Neutrophil (primary cell): ENCODE measurements around the gene RPTOR.

Experiments
- H3K27ac ChIP-seq: fragments of 200-600 bp; sonication (generic); 2 replicates; pipeline ENCODE4 v1.5.1; 2016; ENCODE audit warnings: mild to moderate bottlenecking, moderate library complexity
- H3K27me3 ChIP-seq: fragments of 200-600 bp; sonication (generic); 2 replicates; pipeline ENCODE4 v1.6.0; 2016; ENCODE audit warnings: mild to moderate bottlenecking
- H3K36me3 ChIP-seq: fragments of 200-600 bp; sonication (generic); 2 replicates; pipeline ENCODE4 v1.5.1; 2017
- H3K4me1 ChIP-seq, 2 experiments: fragments of 200-600 bp in 1 of 2; sonication (generic) in 1 of 2; 1 replicate in 1 of 2; 2 replicates in 1 of 2; pipeline versions ENCODE4 v1.5.1 to v1.6.1; 2013 to 2016; ENCODE audit warnings: low read depth in 1 of 2, low read length in 1 of 2, mild to moderate bottlenecking in 1 of 2, moderate library complexity in 1 of 2; ENCODE audit not compliant: control insufficient read depth in 1 of 2, insufficient read depth in 1 of 2
- H3K4me3 ChIP-seq, 2 experiments: fragments of 200-600 bp in 1 of 2; sonication (generic) in 1 of 2; 1 replicate in 1 of 2; 2 replicates in 1 of 2; pipeline ENCODE4 v1.5.1; 2013 to 2016; ENCODE audit warnings: low read depth in 1 of 2, low read length in 1 of 2, mild to moderate bottlenecking in 1 of 2, moderate library complexity in 1 of 2
- H3K9me3 ChIP-seq: fragments of 200-600 bp; sonication (generic); 2 replicates; pipeline ENCODE4 v1.5.1; 2016
- CTCF ChIP-seq: fragments of 200-600 bp; sonication (generic); IDR thresholded peaks from 2 replicates; pipeline ENCODE4 v1.5.1; 2016; ENCODE audit warnings: antibody characterized with exemption

Gene RPTOR

GRCh38 chr17:80565343-80566053, 20.9 kb downstream of the RPTOR start:
- Histone ChIP-seq H3K4me1 (no peaks in the 10 kb centered on the region), H3K9me3 (no peaks in the 10 kb centered on the region), H3K4me3 (no peak overlapping the region), H3K36me3 (no peaks in the 10 kb centered on the region), H3K27me3 (no peaks in the 10 kb centered on the region), H3K27ac (no peak overlapping the region)
- no peak for TF ChIP-seq CTCF

- Histone ChIP-seq H3K36me3 (no peaks in the 10 kb centered on the region), H3K9me3 (no peaks in the 10 kb centered on the region), H3K4me3 (no peak overlapping the region), H3K4me1 (no peaks in the 10 kb centered on the region), H3K27ac (no peak overlapping the region), H3K27me3 (no peaks in the 10 kb centered on the region)
- TF ChIP-seq CTCF = no peak
Observed at GRCh38 chr17:80566054-80566400, 21.4 kb downstream of the RPTOR start.

GRCh38 chr17:80568246-80568645, 23.6 kb downstream of the RPTOR start:
- no peak overlapping the region for H3K4me3 ChIP-seq
- no peaks in the 10 kb centered on the region for H3K36me3 ChIP-seq
- no peaks in the 10 kb centered on the region for H3K4me1 ChIP-seq
- TF ChIP-seq CTCF = no peak
- no peaks in the 10 kb centered on the region for H3K9me3 ChIP-seq
- no peaks in the 10 kb centered on the region for H3K27me3 ChIP-seq
- no peak overlapping the region for H3K27ac ChIP-seq

GRCh38 chr17:80569924-80570323, 25.3 kb downstream of the RPTOR start:
- no peak for TF ChIP-seq CTCF
- Histone ChIP-seq H3K36me3 (no peaks in the 10 kb centered on the region), H3K27ac (no peak overlapping the region), H3K9me3 (no peaks in the 10 kb centered on the region), H3K4me1 (no peaks in the 10 kb centered on the region), H3K4me3 (no peak overlapping the region), H3K27me3 (no peaks in the 10 kb centered on the region)

- no peak overlapping the region for H3K27ac ChIP-seq
- TF ChIP-seq CTCF = no peak
- H3K4me1 ChIP-seq = no peaks in the 10 kb centered on the region
- H3K9me3 ChIP-seq = no peaks in the 10 kb centered on the region
- H3K36me3 ChIP-seq = no peaks in the 10 kb centered on the region
- H3K27me3 ChIP-seq = no peaks in the 10 kb centered on the region
- no peak overlapping the region for H3K4me3 ChIP-seq
Observed at GRCh38 chr17:80573701-80574100, 29.1 kb downstream of the RPTOR start.
